ENCODE data around the gene ACLY. TPM values are rescaled to one million over a fixed set of nuclear protein-coding genes. Genes with fewer than 3 reads are reported as not detected.
A peak's percentile ranks its signal among the peaks of the same experiment; 100 is the strongest.

ACLY gene
- total RNA-seq, 1 donor = 446 TPM

GRCh38 chr17:41930009-41930832, 11.5 kb upstream of the ACLY start, which contains the start of gene ODAD4:
Gene ODAD4, plus strand, starts transcription at chr17:41930617. Its CDS starts 107 bp downstream, at chr17:41930724.
- peak; percentile 61 for TF ChIP-seq CTCF (IDR thresholded peaks at IDR 0.05; ENCODE audit: insufficient read depth, low read depth, low read length)
- peak; percentile 98 for DNase-seq (ENCODE audit: low read depth)
- H3K4me3 ChIP-seq (ENCODE audit: low read depth, low read length) = peak within 1 kb of the TSS; percentile 74

GRCh38 chr17:41928693-41929251, 10.0 kb upstream of the ACLY start:
- no peak for TF ChIP-seq CTCF (IDR thresholded peaks at IDR 0.05; ENCODE audit: insufficient read depth, low read depth, low read length)
- H3K4me3 ChIP-seq (ENCODE audit: low read depth, low read length) = no peak overlapping the region
- no peak for DNase-seq (ENCODE audit: low read depth)

- DNase-seq (ENCODE audit: low read depth) = no peak
- H3K4me3 ChIP-seq (ENCODE audit: low read depth, low read length) = no peak overlapping the region
- no peak for TF ChIP-seq CTCF (IDR thresholded peaks at IDR 0.05; ENCODE audit: insufficient read depth, low read depth, low read length)
Observed at GRCh38 chr17:41925991-41926590, 7.3 kb upstream of the ACLY start.

- DNase-seq (ENCODE audit: low read depth) = no peak
- H3K4me3 ChIP-seq (ENCODE audit: low read depth, low read length) = no peak overlapping the region
- no peak for TF ChIP-seq CTCF (IDR thresholded peaks at IDR 0.05; ENCODE audit: insufficient read depth, low read depth, low read length)
Observed at GRCh38 chr17:41920580-41920955, 1.8 kb upstream of the ACLY start.

GRCh38 chr17:41919840-41920579, 1.3 kb upstream of the ACLY start:
- no peak for TF ChIP-seq CTCF (IDR thresholded peaks at IDR 0.05; ENCODE audit: insufficient read depth, low read depth, low read length)
- no peak overlapping the region for H3K4me3 ChIP-seq (ENCODE audit: low read depth, low read length)
- peak; percentile 43 for DNase-seq (ENCODE audit: low read depth)

- peak overlapping the region; percentile 89 for H3K4me3 ChIP-seq (ENCODE audit: low read depth, low read length)
- peak; percentile 82 for DNase-seq (ENCODE audit: low read depth)
- TF ChIP-seq CTCF (IDR thresholded peaks at IDR 0.05; ENCODE audit: insufficient read depth, low read depth, low read length) = no peak
Observed at GRCh38 chr17:41919165-41919817, 540 bp upstream of the ACLY start.
